ENCODE measurements around the gene FGB.
"Not testable (repeated sequence)": the region's sequence is repeated elsewhere in the genome, so short reads cannot be mapped to it uniquely, and the experiment has no call there.

FGB gene

GRCh38 chr4:154594343-154594742, 31.5 kb downstream of the FGB start:
- H3K18ac ChIP-seq (ENCODE audit: low read length); H3K27ac ChIP-seq (ENCODE audit: low read depth, low read length); H2AK5ac ChIP-seq (ENCODE audit: low read length); DNase-seq; H3K4me1 ChIP-seq (ENCODE audit: control insufficient read depth, low read depth, low read length); H3K79me1 ChIP-seq (ENCODE audit: low read length); H4K8ac ChIP-seq (ENCODE audit: low read depth, low read length); H3K79me2 ChIP-seq (ENCODE audit: control insufficient read depth, insufficient read depth, low read length); H2BK120ac ChIP-seq (ENCODE audit: low read depth, low read length); H2BK15ac ChIP-seq (replicated peaks; ENCODE audit: low read depth); H4K5ac ChIP-seq (ENCODE audit: low read length); H3K4me3 ChIP-seq (ENCODE audit: low read length); H3K4me2 ChIP-seq (ENCODE audit: low read length); H3K56ac ChIP-seq (ENCODE audit: low read length); H3K9ac ChIP-seq (ENCODE audit: low read length); H3K4ac ChIP-seq (ENCODE audit: low read depth, low read length); H3K36me3 ChIP-seq (ENCODE audit: control insufficient read depth, insufficient read depth, low read length); H2BK5ac ChIP-seq (ENCODE audit: low read length); H3K27me3 ChIP-seq (ENCODE audit: insufficient read depth, low read length, poor library complexity); H3K23ac ChIP-seq (ENCODE audit: low read length): not testable (repeated sequence)
- WGBS (ENCODE audit: extremely low coverage, insufficient coverage, low lambda C conversion rate), result no CpG with 5 or more reads among the region's 3 CpGs

GRCh38 chr4:154595807-154596206, 33.0 kb downstream of the FGB start:
- H2AK5ac ChIP-seq (ENCODE audit: low read length), result no peak overlapping the region
- no peak overlapping the region for H4K5ac ChIP-seq (ENCODE audit: low read length)
- H3K79me2 ChIP-seq (ENCODE audit: control insufficient read depth, insufficient read depth, low read length), result no peaks in the 10 kb centered on the region
- no peaks in the 10 kb centered on the region for H3K27me3 ChIP-seq (ENCODE audit: insufficient read depth, low read length, poor library complexity)
- H3K23ac ChIP-seq (ENCODE audit: low read length), result no peak overlapping the region
- H2BK5ac ChIP-seq (ENCODE audit: low read length), result no peak overlapping the region
- H3K4ac ChIP-seq (ENCODE audit: low read depth, low read length), result no peak overlapping the region
- H3K79me1 ChIP-seq (ENCODE audit: low read length), result no peaks in the 10 kb centered on the region
- H3K18ac ChIP-seq (ENCODE audit: low read length), result no peak overlapping the region
- no peak overlapping the region for H2BK15ac ChIP-seq (replicated peaks; ENCODE audit: low read depth)
- H3K4me1 ChIP-seq (ENCODE audit: control insufficient read depth, low read depth, low read length), result no peaks in the 10 kb centered on the region
- H3K9ac ChIP-seq (ENCODE audit: low read length), result no peak overlapping the region
- H3K4me2 ChIP-seq (ENCODE audit: low read length), result no peak overlapping the region
- no peak overlapping the region for H3K4me3 ChIP-seq (ENCODE audit: low read length)
- no peak overlapping the region for H2BK120ac ChIP-seq (ENCODE audit: low read depth, low read length)
- H4K8ac ChIP-seq (ENCODE audit: low read depth, low read length), result no peak overlapping the region
- DNase-seq, result no peak
- H3K27ac ChIP-seq (ENCODE audit: low read depth, low read length), result no peak overlapping the region
- no peaks in the 10 kb centered on the region for H3K36me3 ChIP-seq (ENCODE audit: control insufficient read depth, insufficient read depth, low read length)
- H3K56ac ChIP-seq (ENCODE audit: low read length), result no peak overlapping the region

DNA sequence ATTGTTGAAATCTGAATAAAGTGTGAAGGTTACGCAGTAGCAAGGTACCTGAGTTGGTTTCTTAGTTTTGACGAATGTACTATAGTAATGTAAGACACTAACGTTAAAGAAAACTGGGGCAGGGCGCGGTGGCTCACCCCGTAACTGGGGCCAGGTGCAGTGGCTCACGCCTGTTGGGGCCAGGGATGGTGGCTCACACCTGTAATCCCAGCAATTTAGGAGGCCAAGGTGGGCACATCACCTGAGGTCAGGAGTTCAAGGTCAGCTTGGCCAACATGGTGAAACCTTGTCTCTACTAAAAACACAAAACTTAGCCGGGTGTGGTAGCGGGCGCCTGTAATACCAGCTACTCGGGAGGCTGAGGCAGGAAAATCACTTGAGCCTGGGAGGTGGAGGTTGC, 34.5 kb downstream of the FGB start:
- not testable (repeated sequence) for H3K4me3 ChIP-seq (ENCODE audit: low read length); H2AK5ac ChIP-seq (ENCODE audit: low read length); H3K9ac ChIP-seq (ENCODE audit: low read length); H2BK5ac ChIP-seq (ENCODE audit: low read length); H2BK15ac ChIP-seq (replicated peaks; ENCODE audit: low read depth); H4K5ac ChIP-seq (ENCODE audit: low read length); H3K4ac ChIP-seq (ENCODE audit: low read depth, low read length); H3K27me3 ChIP-seq (ENCODE audit: insufficient read depth, low read length, poor library complexity); H3K79me1 ChIP-seq (ENCODE audit: low read length); DNase-seq; H3K79me2 ChIP-seq (ENCODE audit: control insufficient read depth, insufficient read depth, low read length); H3K27ac ChIP-seq (ENCODE audit: low read depth, low read length); H3K23ac ChIP-seq (ENCODE audit: low read length); H3K4me1 ChIP-seq (ENCODE audit: control insufficient read depth, low read depth, low read length); H2BK120ac ChIP-seq (ENCODE audit: low read depth, low read length); H3K56ac ChIP-seq (ENCODE audit: low read length); H3K36me3 ChIP-seq (ENCODE audit: control insufficient read depth, insufficient read depth, low read length); H4K8ac ChIP-seq (ENCODE audit: low read depth, low read length); H3K4me2 ChIP-seq (ENCODE audit: low read length); H3K18ac ChIP-seq (ENCODE audit: low read length)
- no CpG with 5 or more reads among the region's 11 CpGs for WGBS (ENCODE audit: extremely low coverage, insufficient coverage, low lambda C conversion rate)

GRCh38 chr4:154597798-154598774, 35.3 kb downstream of the FGB start:
- Histone ChIP-seq H4K8ac (ENCODE audit: low read depth, low read length) (no peak overlapping the region), H3K27me3 (ENCODE audit: insufficient read depth, low read length, poor library complexity) (no peaks in the 10 kb centered on the region), H3K9ac (ENCODE audit: low read length) (no peak overlapping the region), H2BK15ac (replicated peaks; ENCODE audit: low read depth) (no peak overlapping the region), H3K36me3 (ENCODE audit: control insufficient read depth, insufficient read depth, low read length) (no peaks in the 10 kb centered on the region), H2BK5ac (ENCODE audit: low read length) (no peak overlapping the region), H3K4ac (ENCODE audit: low read depth, low read length) (no peak overlapping the region), H3K23ac (ENCODE audit: low read length) (no peak overlapping the region), H2AK5ac (ENCODE audit: low read length) (no peak overlapping the region), H3K4me3 (ENCODE audit: low read length) (no peak overlapping the region), H2BK120ac (ENCODE audit: low read depth, low read length) (no peak overlapping the region), H3K27ac (ENCODE audit: low read depth, low read length) (no peak overlapping the region), H3K79me1 (ENCODE audit: low read length) (no peaks in the 10 kb centered on the region), H3K4me1 (ENCODE audit: control insufficient read depth, low read depth, low read length) (no peaks in the 10 kb centered on the region), H3K79me2 (ENCODE audit: control insufficient read depth, insufficient read depth, low read length) (no peaks in the 10 kb centered on the region), H3K56ac (ENCODE audit: low read length) (no peak overlapping the region), H3K4me2 (ENCODE audit: low read length) (no peak overlapping the region), H3K18ac (ENCODE audit: low read length) (no peak overlapping the region), H4K5ac (ENCODE audit: low read length) (no peak overlapping the region)
- no peak for DNase-seq
- WGBS (ENCODE audit: extremely low coverage, insufficient coverage, low lambda C conversion rate), result no CpG with 5 or more reads among the region's 7 CpGs

- Histone ChIP-seq H3K79me2 (ENCODE audit: control insufficient read depth, insufficient read depth, low read length) (no peaks in the 10 kb centered on the region), H3K23ac (ENCODE audit: low read length) (no peak overlapping the region), H2BK15ac (replicated peaks; ENCODE audit: low read depth) (no peak overlapping the region), H2AK5ac (ENCODE audit: low read length) (no peak overlapping the region), H3K79me1 (ENCODE audit: low read length) (no peaks in the 10 kb centered on the region), H3K4ac (ENCODE audit: low read depth, low read length) (no peak overlapping the region), H3K56ac (ENCODE audit: low read length) (no peak overlapping the region), H3K9ac (ENCODE audit: low read length) (no peak overlapping the region), H3K27me3 (ENCODE audit: insufficient read depth, low read length, poor library complexity) (no peaks in the 10 kb centered on the region), H3K4me3 (ENCODE audit: low read length) (no peak overlapping the region), H3K4me1 (ENCODE audit: control insufficient read depth, low read depth, low read length) (no peaks in the 10 kb centered on the region), H3K18ac (ENCODE audit: low read length) (no peak overlapping the region), H4K5ac (ENCODE audit: low read length) (no peak overlapping the region), H3K36me3 (ENCODE audit: control insufficient read depth, insufficient read depth, low read length) (no peaks in the 10 kb centered on the region), H4K8ac (ENCODE audit: low read depth, low read length) (no peak overlapping the region), H2BK5ac (ENCODE audit: low read length) (no peak overlapping the region), H2BK120ac (ENCODE audit: low read depth, low read length) (no peak overlapping the region), H3K4me2 (ENCODE audit: low read length) (no peak overlapping the region), H3K27ac (ENCODE audit: low read depth, low read length) (no peak overlapping the region)
- DNase-seq, result no peak
- no CpG with 5 or more reads among the region's 1 CpG for WGBS (ENCODE audit: extremely low coverage, insufficient coverage, low lambda C conversion rate)
Observed at GRCh38 chr4:154602404-154603020, 39.7 kb downstream of the FGB start.

All from mesendoderm (in vitro differentiated cells).